HCT116 (cell line): ENCODE results near the gene HSPA1A. TPM values are rescaled to one million over a fixed set of nuclear protein-coding genes. Genes with fewer than 3 reads are reported as not detected.
"Not testable (repeated sequence)": the region's sequence is repeated elsewhere in the genome, so short reads cannot be mapped to it uniquely, and the experiment has no call there.

Experiments used
- ATAC-seq: fragments of 200-7000 bp; cut with Tn5 transposase; 2 replicates; pipeline ENCODE4 v1.9.1; 2020; ENCODE audit warnings: mild to moderate bottlenecking, moderate library complexity
- BruUV-seq: library from RNA; stranded (reverse); fragments of 400-500 nt; replicated peaks from 2 replicates; lab custom pipeline; 2021; lab: Mats Ljungman, UMichigan
- CTCF ChIA-PET: fragments of 300-600 bp; sonication (Branson Sonifier 250); formaldehyde crosslinking; loops from one replicate; lab custom pipeline; 2021; ENCODE audit warnings: antibody characterized with exemption; lab: Charles Lee
- POLR2A ChIA-PET: fragments of 300-600, 350-600 bp; sonication (Branson Sonifier 250); formaldehyde crosslinking; loops from one replicate; lab custom pipeline; 2021; ENCODE audit warnings: antibody characterized with exemption; lab: Charles Lee
- RAD21 ChIA-PET, 2 experiments: fragments of 300-600 bp; sonication (Branson Sonifier 250); formaldehyde crosslinking; loops; one replicate each; lab custom pipeline; 2023; ENCODE audit warnings: low total read pairs in 2 of 2; ENCODE audit not compliant: uncharacterized antibody in 2 of 2, unreplicated experiment in 2 of 2, low non-redundant PET in 1 of 2; lab: Charles Lee
- DNase-seq: peaks from one replicate; pipeline ENCODE4 v3.0.0-alpha.2; 2010; ENCODE audit warnings: low read depth, low spot score
- H2AFZ ChIP-seq: fragments of 200-600 bp; shearing (Covaris generic), sonication (generic); 2 replicates; pipeline ENCODE4 v1.6.1; 2017; ENCODE audit warnings: low read depth, mixed run types, mixed read lengths, antibody characterized with exemption, low read length; ENCODE audit not compliant: poor library complexity, severe bottlenecking
- H3K27ac ChIP-seq: 2 replicates; pipeline ENCODE4 v1.5.1; 2012; ENCODE audit warnings: low read depth, low read length
- H3K27me3 ChIP-seq: fragments of 200-600 bp; sonication (generic); 2 replicates; pipeline ENCODE4 v1.6.1; 2016; ENCODE audit warnings: mixed run types, low read length, mixed read lengths; ENCODE audit not compliant: insufficient read depth
- H3K36me3 ChIP-seq, 2 experiments: fragments of 200-500 bp in 1 of 2; fragments of 200-600 bp in 1 of 2; sonication (Bioruptor generic) in 1 of 2; sonication (generic) in 1 of 2; 2 replicates each; pipeline versions ENCODE4 v1.5.1 to v1.6.1; 2014 to 2016; ENCODE audit warnings: low read length in 2 of 2, inconsistent platforms in 1 of 2, mixed read lengths in 1 of 2, mixed run types in 1 of 2; ENCODE audit not compliant: insufficient read depth in 2 of 2, control insufficient read depth in 1 of 2
- H3K4me1 ChIP-seq, 2 experiments: fragments of 200-600 bp in 1 of 2; sonication (generic) in 1 of 2; 2 replicates each; pipeline versions ENCODE4 v1.5.1 to v1.6.1; 2012 to 2017; ENCODE audit warnings: low read length in 2 of 2, inconsistent platforms in 1 of 2, mild to moderate bottlenecking in 1 of 2, mixed read lengths in 1 of 2, mixed run types in 1 of 2, moderate library complexity in 1 of 2; ENCODE audit not compliant: insufficient read depth in 2 of 2, control insufficient read depth in 1 of 2
- H3K4me2 ChIP-seq: fragments of 200-600 bp; sonication (generic); 2 replicates; pipeline ENCODE4 v1.6.1; 2017; ENCODE audit warnings: mixed run types, low read length, mixed read lengths
- H3K4me3 ChIP-seq, 2 experiments: fragments of 200-600 bp in 1 of 2; sonication (generic) in 1 of 2; replicated peaks in 1 of 2; 2 replicates each; pipeline ENCODE4 v1.5.1; 2011 to 2016; ENCODE audit warnings: low read length in 2 of 2, control low read depth in 1 of 2, low read depth in 1 of 2, mild to moderate bottlenecking in 1 of 2, mixed read lengths in 1 of 2, mixed run types in 1 of 2
- H3K79me2 ChIP-seq: fragments of 200-600 bp; sonication (generic); 2 replicates; pipeline ENCODE4 v1.6.1; 2017; ENCODE audit warnings: mild to moderate bottlenecking, mixed run types, low read length, moderate library complexity, mixed read lengths; ENCODE audit not compliant: insufficient read depth
- H3K9ac ChIP-seq: fragments of 200-600 bp; sonication (generic); 2 replicates; pipeline ENCODE4 v1.6.1; 2016; ENCODE audit warnings: low read length, mixed read lengths
- H3K9me2 ChIP-seq: fragments of 200-600 bp; sonication (generic), shearing (Covaris generic); 2 replicates; pipeline ENCODE4 v1.6.1; 2017; ENCODE audit warnings: mixed run types, mild to moderate bottlenecking, moderate library complexity; ENCODE audit not compliant: insufficient read depth
- H3K9me3 ChIP-seq, 2 experiments: fragments of 200-500 bp in 1 of 2; fragments of 200-600 bp in 1 of 2; sonication (Bioruptor generic) in 1 of 2; sonication (generic) in 1 of 2; 2 replicates each; pipeline ENCODE4 v1.6.1; 2014 to 2017; ENCODE audit warnings: low read length in 2 of 2, mixed read lengths in 2 of 2, inconsistent platforms in 1 of 2, low read depth in 1 of 2, mild to moderate bottlenecking in 1 of 2, mixed run types in 1 of 2, moderate library complexity in 1 of 2; ENCODE audit not compliant: control insufficient read depth in 1 of 2, insufficient read depth in 1 of 2
- H4K20me1 ChIP-seq: fragments of 200-600 bp; sonication (generic), shearing (Covaris generic); 2 replicates; pipeline ENCODE4 v1.6.1; 2017; ENCODE audit warnings: mixed run types, mild to moderate bottlenecking, moderate library complexity; ENCODE audit not compliant: insufficient read depth
- CTCF ChIP-seq, 3 experiments: fragments of 200-600 bp in 1 of 3; sonication (generic) in 1 of 3; IDR thresholded peaks in 2 of 3; conservative IDR thresholded peaks in 1 of 3; 2 replicates each; pipeline ENCODE4 v1.5.1; 2012 to 2017; ENCODE audit warnings: low read depth in 2 of 3, low read length in 2 of 3, antibody characterized with exemption in 1 of 3, borderline replicate concordance in 1 of 3, control low read depth in 1 of 3, mild to moderate bottlenecking in 1 of 3, mixed read lengths in 1 of 3, mixed run types in 1 of 3, moderate library complexity in 1 of 3; ENCODE audit not compliant: insufficient read depth in 1 of 3
- EGR1 ChIP-seq: IDR thresholded peaks from 2 replicates; pipeline ENCODE4 v1.6.1; 2012; ENCODE audit warnings: low read depth
- ELF1 ChIP-seq: IDR thresholded peaks from 2 replicates; pipeline ENCODE4 v1.6.1; 2012; ENCODE audit warnings: low read depth, borderline replicate concordance
- MAX ChIP-seq: IDR thresholded peaks from 2 replicates; pipeline ENCODE4 v1.6.1; 2012
- TCF7L2 ChIP-seq: IDR thresholded peaks from 2 replicates; pipeline ENCODE4 v1.7.0; 2011; ENCODE audit warnings: borderline replicate concordance, inconsistent platforms; ENCODE audit not compliant: insufficient read depth, insufficient read length; ENCODE audit errors: extremely low read depth
- intact Hi-C: fragments of 100-400 bp; cut with micrococcal nuclease; formaldehyde crosslinking; loops from 2 replicates; pipeline ENCODE4 v1.10.0; 2022
- total RNA-seq: library from RNA; stranded (reverse); gene quantifications from one replicate; pipeline ENCODE4 v1.2.1, GENCODE V29; 2021; ENCODE audit not compliant: unreplicated experiment
- TF ChIP-seq, protein P1 (sequence below): IDR thresholded peaks from 2 replicates; pipeline ENCODE4 v1.6.1; 2011; ENCODE audit warnings: mild to moderate bottlenecking, low read length, moderate library complexity; ENCODE audit not compliant: insufficient replicate concordance; ENCODE audit errors: extremely low read depth

The HSPA1A gene
- total RNA-seq, 1 experiment from 2014 or later = 5.0 TPM

- TF ChIP-seq, protein P1, sequence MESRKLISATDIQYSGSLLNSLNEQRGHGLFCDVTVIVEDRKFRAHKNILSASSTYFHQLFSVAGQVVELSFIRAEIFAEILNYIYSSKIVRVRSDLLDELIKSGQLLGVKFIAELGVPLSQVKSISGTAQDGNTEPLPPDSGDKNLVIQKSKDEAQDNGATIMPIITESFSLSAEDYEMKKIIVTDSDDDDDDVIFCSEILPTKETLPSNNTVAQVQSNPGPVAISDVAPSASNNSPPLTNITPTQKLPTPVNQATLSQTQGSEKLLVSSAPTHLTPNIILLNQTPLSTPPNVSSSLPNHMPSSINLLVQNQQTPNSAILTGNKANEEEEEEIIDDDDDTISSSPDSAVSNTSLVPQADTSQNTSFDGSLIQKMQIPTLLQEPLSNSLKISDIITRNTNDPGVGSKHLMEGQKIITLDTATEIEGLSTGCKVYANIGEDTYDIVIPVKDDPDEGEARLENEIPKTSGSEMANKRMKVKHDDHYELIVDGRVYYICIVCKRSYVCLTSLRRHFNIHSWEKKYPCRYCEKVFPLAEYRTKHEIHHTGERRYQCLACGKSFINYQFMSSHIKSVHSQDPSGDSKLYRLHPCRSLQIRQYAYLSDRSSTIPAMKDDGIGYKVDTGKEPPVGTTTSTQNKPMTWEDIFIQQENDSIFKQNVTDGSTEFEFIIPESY = no peak
- TF ChIP-seq TCF7L2 (no peak), MAX (no peak), CTCF (IDR thresholded peaks at IDR 0.05 in 2 of 3, conservative IDR thresholded peaks at IDR 0.05 in 1 of 3; ENCODE audit: borderline replicate concordance in 1 of 3, insufficient read depth in 1 of 3, low read depth in 2 of 3, low read length in 2 of 3) (no peak), EGR1 (no peak), ELF1 (no peak)
These were observed 6.9 kb downstream of the HSPA1A start (continued) for GRCh38 chr6:31822036-31822821.

GRCh38 chr6:31823592-31824196 is 8.4 kb downstream of the HSPA1A start:
- DNase-seq, ATAC-seq: not testable (repeated sequence)
- H3K9ac ChIP-seq = peak overlapping the region; percentile 30; the same call in 1 of the 2 replicates

More at GRCh38 chr6:31823592-31824196, 8.4 kb downstream of the HSPA1A start:
- H3K79me2 ChIP-seq, CTCF ChIA-PET, H3K27me3 ChIP-seq, BruUV-seq, H3K9me2 ChIP-seq, H3K4me3 ChIP-seq, H3K36me3 ChIP-seq, H2AFZ ChIP-seq, H3K9me3 ChIP-seq, H4K20me1 ChIP-seq, intact Hi-C loops, RAD21 ChIA-PET: not testable (repeated sequence)
- peak overlapping the region; percentile 77 for H3K4me2 ChIP-seq
- H3K27ac ChIP-seq = peak overlapping the region; percentile 94
- H3K4me1 ChIP-seq = peaks cover 55 to 69% of the 10 kb centered on the region in 2 experiments
- POLR2A ChIA-PET = interaction anchor here (2.0 to 4.9 kb wide), 2 partner anchors 16 to 85 kb away, joined by 5 to 19 read pairs; partner anchors contain the start of genes LSM2 and MSH5
